Kidney tubule cell (primary cell): ENCODE data around the gene TRAPPC10.
A peak's percentile ranks its signal among the peaks of the same experiment; 100 is the strongest.
"Not testable (repeated sequence)": the region's sequence is repeated elsewhere in the genome, so short reads cannot be mapped to it uniquely, and the experiment has no call there.

Experiments used
- DNase-seq: peaks from one replicate; pipeline ENCODE4 v3.0.0-alpha.2; 2018; ENCODE audit warnings: low spot score

TRAPPC10 gene

DNA sequence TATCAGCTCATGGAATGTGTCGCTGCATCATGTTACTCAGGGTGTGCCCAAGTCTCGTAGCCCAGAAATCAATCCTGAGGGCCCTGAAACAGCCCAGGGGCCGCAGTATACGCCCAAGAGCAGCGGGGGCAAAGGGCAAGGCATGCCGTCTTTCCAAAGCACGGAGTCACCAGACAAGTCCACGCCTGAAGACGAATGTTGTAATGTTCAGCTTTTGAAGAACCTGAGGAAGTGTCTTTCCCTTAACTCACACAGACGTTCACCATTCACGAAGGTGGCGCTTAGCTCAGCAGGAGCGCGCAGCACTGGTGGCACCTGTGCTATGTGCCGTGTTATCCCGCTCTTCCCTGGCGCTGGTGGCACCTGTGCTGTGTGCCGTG, 76.3 kb downstream of the TRAPPC10 start:
- DNase-seq, result no peak

DNA sequence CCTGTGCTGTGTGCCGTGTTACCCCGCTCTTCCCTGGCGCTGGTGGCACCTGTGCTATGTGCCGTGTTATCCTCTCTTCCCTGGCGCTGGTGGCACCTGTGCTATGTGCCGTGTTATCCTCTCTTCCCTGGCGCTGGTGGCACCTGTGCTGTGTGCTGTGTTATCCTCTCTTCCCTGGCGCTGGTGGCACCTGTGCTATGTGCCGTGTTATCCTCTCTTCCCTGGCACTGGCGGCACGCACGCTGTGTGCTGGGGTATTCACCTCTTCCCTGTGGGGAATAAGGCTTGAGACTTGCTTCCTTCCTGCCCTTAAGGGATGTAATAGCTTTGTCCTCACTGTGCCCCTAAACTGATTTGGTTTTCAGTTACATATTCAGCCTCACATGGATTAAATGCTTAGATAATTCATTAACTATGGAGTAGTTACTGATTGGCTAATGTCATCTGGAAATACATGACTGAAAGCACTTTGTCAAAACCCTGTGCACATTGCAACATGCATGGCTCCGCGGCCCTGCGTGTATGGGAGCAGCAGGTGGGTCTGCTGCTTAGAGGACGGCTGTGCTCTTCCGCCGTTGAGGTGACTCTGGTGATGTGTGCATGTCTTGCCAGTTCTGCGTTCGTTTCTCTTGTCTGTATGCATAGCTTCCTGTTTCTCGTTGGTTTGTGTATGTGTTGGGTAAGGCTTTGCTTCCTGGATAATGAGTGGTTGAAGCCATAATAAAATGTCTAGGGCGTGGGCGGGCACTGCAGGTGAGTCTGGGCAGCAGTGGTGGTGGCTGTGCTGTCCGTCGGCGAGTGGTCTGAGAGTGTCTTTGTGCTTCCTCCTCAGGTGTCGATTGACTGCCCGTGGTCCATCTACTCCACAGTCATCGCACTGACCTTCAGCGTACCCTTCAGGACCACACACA, 77.1 kb downstream of the TRAPPC10 start:
- DNase-seq, result peak; percentile 81

DNA sequence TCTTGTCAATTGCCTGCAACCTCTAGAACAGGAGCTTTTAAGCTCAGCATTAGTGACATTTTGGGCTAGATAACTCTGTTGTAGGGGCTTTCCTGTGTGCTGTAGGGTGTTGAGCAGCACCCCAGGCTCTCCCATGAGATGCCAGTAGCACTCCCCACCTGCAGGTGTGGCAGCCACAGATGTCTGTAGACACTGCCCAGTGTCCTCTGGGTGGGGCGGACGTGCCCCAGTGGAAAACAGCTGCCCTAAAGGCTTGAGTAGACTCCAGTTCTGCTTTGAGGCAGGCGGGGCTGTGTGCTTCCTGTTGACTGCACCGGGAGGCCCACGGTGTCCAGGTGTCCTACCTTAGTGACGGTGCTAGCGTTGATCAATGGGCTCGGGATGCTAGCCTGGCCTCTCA, 78.2 kb downstream of the TRAPPC10 start:
- peak; percentile 3 for DNase-seq

DNA sequence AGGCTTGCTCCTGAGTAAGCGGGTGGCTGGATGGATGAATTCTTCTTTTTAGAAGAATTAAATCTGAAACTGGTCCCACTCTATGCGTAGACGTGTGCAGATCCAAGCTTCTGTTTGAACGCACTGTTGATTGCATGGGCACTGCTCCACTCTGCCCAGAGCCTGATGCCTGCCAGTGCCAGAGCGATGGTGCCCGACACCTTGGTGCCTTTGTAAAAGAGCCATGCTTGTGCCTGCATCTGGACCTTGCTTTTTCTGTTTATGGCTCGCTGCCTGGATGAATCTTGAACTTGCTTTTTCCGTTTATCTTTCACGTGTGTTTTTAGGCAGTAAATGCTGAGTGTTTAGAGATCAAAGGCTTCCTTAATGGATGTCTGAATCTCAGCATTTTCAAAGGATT, 80.1 kb downstream of the TRAPPC10 start:
- DNase-seq, result no peak

DNA sequence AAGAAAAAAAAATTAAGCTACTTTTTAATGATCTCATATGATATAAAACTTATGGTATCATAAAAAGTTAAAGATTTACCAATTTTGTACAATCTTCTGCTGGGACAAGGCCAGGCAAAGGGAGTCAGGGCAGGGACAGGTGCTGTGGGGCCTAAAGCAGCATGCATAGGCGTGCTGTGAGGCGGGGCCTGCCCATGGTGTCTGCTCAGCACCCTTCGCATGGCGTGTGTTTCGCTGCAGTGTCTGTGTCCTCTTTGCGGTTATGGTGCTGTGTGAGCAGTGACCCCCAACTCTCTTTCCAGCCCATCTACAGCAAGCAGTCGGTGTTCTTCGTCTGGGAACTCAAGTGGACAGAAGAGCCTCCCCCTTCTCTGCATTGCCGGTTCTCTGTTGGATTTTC, 81.7 kb downstream of the TRAPPC10 start:
- DNase-seq, result no peak

DNA sequence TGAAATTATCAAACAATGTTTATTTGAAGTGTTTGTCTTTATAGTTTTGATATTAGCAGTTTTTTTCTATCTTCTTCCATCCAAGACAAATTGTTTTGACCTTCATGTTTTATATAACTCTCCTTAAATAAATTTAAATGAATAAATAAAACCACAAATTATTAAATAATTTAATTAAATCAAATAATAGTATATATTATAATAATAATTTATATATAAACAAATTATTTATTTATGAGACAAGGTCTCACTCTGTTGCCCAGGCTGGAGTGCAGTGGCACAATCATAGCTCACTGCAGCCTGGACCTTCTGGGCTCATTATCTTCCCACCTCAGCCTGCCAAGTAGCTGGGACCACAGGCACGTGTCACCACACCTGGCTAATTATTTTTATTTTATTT, 82.7 kb downstream of the TRAPPC10 start:
- DNase-seq, result no peak

DNA sequence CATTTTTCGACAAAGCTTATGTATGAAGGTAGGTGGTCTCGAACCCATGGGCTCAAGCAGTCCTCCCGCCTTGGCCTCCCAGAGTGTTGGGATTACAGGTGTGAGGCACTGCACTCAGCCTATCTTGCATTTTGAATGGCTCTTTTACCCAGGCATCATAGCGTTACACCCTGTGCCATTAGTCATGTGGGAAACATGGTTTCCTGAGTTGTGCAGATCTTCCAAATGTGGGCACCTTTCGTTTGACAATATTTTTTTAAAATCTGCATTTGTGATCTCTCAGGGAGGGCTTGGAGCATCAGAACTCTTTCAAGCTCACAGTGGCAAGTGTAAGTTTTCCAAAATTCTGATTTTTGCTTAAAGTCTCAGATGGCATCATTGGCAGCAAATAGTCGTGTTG, 86.4 kb downstream of the TRAPPC10 start:
- not testable (repeated sequence) for DNase-seq

DNA sequence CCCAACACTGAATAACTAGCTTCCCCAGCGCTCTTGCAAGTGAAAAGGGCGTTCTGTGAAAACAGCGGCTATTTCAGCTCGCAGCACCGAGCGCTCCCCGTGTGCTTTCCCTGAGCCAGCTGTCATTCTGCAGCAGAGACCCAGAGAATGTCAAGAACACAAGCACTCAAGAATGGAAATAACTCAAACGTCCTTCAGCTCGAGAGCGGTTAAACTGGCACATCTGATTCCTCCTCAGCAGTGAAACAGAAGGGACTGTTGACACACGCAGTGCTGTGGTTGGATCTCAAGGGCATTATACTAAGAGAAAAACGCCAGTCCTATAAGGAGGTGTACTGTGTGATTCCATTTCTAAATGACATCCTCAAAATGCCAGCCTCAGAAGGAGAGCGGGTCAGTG, 86.9 kb downstream of the TRAPPC10 start:
- DNase-seq, result not testable (repeated sequence)

DNA sequence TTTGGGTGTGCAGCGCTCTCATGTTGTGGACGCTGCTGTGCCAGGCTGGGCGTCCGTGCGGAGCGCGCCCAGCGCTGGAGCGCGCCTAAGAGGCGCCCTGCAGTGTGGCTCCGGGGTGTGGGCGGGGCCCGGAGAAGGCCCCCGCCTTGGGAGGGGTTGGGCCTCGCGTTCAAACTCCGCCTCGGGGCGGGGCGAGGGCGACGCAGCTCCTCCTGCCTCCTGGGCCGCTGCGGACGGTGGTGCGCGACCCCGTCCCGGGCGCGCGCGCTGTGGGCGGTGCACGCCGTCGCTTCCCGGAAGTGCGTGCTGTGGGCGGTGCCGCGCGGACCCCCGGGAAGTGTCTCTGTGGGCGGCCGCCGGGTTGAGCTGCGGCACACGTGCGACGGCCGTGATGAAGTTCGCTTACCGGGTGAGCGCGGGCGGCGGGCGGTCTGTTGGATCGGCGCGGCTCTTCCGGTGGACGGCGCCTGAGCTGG, 95.0 kb downstream of the TRAPPC10 start, which contains the start of gene PWP2:
Gene PWP2 (plus strand): TSS at position 374 of the 476 bp plus-strand sequence. CDS start 18 bp downstream, at position 392.
- peak; percentile 52 for DNase-seq

DNA sequence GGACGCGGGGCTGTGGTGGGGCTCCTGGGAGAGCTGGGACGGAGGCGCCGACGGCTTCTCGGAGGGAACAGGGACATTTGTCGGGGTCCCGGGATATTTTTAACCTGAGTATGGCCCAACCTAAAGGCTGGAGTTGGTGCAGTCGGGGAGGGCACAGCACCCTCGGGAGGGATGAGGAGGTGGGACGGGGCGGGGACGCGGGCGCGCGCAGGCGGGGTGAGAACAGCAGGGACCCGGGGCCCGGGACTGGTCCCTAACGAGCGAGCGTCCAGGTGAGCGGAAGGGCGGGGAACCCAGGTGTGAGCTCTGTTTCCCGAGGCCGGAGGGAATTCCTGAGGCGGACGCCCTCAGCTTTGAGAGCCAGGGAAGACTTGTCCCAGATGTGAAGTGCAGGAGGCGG, 95.5 kb downstream of the TRAPPC10 start:
- not testable (repeated sequence) for DNase-seq

DNA sequence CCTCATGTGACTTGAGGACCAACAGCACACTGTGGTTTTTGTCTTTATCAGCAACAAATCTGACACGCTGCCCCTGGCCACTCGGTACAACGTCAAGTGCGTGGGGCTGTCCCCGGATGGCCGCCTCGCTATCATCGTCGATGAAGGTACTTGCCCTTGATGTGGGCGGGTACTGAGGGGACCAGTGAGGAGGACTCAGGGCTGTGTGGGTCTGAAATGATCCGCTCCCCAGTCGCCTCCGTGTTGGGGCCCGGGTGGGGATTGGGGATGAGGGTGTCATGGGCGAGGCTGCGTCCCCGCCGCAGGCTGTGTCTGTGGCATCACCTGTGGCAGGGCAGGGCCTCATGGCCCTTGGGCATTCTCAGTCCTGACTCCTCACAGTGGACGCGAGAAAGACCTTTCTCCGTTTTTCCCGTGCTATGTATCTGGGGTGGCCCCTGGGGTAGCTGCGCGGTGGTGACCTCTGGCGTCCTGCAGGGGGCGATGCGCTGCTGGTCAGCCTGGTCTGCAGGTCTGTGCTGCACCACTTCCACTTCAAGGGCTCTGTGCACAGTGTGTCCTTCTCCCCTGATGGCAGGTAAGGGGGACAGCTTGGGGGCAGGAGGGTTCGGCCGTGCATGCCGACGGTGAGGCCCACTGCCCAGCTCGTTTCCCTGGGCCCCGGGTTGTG, 101.7 kb downstream of the TRAPPC10 start:
- DNase-seq, result not testable (repeated sequence)

DNA sequence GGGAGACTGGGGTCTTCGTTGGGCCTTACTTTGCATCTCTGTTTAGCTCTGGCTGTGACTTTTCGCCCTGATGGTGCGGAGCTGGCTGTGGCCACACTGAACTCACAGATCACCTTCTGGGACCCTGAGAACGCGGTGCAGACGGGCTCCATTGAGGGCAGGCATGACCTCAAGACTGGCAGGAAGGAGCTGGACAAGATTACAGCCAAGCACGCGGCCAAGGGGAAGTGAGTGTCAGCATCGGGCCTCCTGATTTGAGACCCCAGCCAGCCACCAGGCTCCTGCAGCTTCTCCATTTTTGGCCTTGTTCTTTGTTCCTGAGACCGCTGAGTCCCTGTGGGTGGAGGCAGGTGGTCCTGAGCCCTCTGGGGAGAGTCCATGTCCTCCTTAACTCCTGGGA, 110.0 kb downstream of the TRAPPC10 start:
- not testable (repeated sequence) for DNase-seq

DNA sequence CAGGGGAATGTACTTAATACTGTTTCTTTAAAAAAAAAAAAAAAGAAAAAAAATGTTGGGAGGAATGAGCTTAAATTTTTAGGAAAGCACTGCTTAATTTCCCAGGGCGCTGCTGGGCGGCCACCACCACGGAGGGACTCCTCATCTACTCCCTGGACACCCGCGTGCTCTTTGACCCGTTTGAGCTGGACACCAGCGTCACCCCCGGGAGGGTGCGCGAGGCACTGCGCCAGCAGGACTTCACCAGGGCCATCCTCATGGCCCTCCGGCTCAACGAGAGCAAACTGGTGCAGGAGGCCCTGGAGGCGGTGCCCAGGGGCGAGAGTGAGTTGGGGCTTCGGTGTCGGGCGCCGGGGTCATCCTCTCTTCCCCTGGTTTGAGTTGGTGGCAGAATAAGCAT, 115.7 kb downstream of the TRAPPC10 start:
- not testable (repeated sequence) for DNase-seq

DNA sequence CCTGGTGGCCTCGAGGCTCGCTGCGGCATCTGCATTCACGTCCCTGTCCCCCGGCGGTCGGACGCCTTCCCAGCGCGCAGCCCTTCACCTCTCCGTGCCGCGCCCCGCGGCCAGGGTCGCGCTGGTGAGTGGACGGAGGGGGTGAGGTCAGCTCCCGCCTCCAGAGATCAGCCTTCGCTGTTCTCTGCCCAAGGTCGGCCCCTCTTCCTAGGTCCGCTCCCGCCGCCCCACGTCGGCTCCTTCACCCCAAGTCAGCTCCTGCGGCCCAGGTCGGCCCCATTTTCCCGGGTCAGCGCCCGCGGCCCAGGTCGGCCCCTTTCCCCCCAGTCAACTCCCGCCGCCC, 121.6 kb downstream of the TRAPPC10 start:
- not testable (repeated sequence) for DNase-seq

DNA sequence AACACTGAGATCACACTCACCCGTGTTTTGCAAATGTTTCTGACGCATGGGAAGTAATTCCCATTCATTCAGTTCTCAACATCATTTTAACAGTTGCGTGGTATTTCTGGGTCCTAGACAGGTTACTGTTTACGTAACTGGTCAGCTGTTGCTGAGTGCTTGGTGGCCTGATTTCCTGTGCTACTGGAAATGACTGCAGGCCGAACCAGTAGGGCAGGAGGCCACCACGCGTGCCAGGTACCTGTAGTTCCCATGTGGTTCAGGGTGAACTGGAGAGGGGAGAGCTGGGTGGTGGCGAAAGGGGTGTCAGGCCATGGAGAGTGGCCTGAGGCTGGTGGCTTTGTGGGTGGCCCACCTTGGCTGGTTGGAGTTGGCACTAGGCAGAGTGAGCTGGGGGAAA, 122.6 kb downstream of the TRAPPC10 start:
- DNase-seq, result not testable (repeated sequence)

DNA sequence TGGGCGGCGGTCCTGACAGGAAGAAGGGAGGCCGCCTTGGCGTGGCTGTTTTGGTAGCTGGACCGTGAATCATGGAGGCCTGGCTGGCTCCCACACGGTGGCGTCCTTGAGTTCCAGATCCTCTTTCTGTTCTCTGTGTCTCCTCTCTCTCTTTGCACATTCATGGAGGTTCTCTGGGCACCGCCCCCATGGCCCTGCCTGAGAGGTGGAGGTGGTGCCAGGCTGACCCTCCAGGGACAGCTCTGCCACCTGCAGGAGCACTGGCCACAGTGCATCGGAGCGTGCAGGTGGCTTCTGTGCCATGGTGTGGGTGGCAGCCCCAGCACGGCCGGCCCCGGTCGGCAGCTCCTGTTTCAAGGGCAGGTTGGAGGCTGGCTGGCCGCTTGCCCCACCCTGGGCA, 125.9 kb downstream of the TRAPPC10 start:
- DNase-seq, result not testable (repeated sequence)

DNA sequence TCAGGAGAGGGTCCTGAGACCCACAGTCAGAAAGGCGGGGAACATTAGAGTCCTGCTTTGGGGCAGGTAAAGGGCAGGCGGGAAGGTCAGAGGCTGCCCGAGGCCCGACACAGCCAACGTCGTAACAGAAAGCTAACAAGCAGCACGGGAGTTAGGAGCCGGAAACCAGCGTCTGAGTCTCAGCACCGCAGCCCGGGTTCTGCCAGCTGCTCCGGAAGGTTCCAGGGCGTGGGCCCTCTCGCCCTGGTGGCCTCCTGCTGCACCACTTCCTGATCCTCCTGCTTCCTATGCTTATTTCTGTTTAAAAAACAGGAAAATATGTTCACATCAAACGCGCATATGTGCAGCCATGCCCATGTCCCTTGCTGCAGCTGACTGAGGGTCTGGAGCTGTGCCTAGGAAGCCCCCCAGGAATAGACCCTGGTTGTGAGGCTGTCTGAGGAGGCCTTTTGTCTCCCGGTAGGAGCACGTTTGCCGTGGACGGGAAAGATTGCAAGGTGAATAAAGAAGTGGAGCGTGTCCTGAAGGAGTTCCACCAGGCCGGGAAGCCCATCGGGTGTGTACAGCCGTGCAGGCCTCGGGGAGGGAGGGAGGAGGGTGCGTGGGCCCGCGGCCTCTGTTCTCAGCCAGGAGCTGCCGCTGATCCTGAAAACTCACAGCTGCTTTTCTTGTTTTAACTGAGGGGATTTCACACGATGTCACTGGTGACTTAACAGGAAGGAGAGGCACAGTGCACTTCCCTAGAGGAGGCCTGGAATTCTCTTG, 127.9 kb downstream of the TRAPPC10 start:
- peak; percentile 22 for DNase-seq

DNA sequence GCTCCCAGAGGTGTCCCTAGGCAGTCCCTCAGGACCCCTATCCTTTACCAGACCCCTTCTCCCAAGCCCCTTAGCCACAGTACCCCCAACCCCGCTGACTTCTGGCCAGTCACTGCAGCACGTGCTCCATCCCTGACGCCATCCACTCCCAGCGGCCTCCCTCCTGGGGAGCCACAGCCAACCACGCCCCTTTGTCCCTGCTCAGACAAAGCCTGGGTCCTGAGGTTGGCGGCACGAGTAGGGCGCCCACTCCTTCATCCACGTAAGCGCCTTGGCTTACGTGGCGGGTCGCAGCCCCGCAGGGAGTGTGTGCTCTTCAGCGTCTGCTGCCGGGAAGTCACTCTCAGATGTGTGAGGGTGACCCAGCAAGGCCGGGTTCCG, 128.4 kb downstream of the TRAPPC10 start:
- DNase-seq, result not testable (repeated sequence)

DNA sequence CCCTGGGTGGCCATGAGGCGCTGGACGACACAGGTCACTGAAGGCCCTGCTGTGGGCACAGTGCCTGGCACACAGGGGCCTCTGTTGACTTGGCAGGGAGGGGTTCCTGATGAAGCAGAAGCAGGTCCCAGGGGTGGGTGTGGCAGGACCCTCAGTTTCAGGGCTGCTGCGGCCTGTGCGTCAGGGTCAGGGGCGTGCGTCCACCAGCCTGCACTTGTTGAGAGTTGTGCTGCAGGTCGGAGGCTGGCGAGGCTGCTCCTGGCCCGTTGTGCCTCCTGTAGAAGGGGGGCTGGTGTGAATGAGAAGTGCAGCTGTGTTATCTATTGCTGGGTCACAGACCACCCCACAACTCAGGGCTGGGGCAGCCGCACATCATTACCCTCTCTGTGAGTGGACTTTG, 130.4 kb downstream of the TRAPPC10 start:
- DNase-seq, result not testable (repeated sequence)

DNA sequence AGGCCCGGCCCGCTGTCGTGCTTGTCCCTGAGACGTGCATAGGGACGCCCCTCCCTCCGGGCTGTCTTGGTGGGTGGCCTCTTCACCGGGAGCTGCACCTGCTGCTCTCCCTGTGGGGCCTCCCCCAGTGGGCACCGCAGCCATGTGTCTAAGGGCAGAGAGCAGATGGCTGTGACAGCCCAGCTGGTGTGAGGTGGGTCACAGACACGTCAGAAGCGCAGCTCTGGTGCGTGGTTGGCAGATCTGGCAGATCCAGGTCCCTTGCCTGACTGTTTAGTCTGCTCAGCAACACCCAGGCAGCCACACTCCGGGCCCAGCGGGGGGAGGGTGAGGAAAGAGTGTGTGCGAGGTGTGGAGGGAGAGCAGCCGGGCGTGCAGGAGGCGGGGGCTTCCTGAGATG, 131.3 kb downstream of the TRAPPC10 start:
- DNase-seq, result not testable (repeated sequence)

DNA sequence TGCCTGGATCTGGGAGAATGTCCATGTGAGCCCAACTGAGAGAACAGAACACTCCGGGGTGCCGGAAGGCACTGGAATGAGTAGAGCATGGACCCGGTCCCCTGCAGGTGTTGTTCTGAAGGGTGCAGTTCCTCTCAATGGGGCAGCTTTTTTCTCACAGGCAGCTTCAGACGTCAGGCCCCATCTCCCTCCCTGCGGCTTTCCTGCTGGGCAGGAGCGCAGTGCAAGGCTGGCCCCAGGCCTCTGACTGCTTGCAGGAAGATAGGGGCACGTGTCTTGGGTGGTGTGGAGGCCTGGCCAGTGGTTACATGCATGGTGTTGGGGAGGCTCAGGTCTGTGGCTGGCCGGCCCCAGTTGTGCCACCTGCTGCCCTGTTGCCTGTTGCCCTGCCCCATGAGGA, 131.9 kb downstream of the TRAPPC10 start:
- DNase-seq, result not testable (repeated sequence)
